CD4-positive, alpha-beta T cell treated with Interleukin-4 for 1 hour (primary cell): ENCODE measurements around the gene CPEB4.

Experiments
- DNase-seq, 2 donors: peaks; one replicate each; pipeline ENCODE4 v3.0.0-alpha.2; 2020 to 2022

Gene CPEB4

DNA sequence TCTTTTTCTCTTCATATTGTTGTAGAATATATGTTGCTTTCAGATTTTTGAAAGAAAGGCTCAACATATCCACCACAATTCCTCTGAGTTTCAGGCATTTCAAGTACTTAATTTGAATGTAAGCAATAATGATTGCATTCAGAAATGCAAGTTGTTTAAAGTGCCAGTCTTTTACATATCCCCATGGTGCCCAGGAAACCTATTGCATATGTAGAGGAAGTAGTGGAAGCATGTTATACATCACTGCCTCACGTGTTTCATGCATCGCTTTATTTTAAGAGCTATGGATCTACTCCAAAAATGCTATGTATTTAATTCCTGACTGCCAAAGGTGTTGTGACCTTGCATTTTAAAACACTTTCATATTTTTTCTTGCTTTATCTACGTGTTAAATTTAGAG lies 28.1 kb downstream of the CPEB4 start:
- DNase-seq: no peak

DNA sequence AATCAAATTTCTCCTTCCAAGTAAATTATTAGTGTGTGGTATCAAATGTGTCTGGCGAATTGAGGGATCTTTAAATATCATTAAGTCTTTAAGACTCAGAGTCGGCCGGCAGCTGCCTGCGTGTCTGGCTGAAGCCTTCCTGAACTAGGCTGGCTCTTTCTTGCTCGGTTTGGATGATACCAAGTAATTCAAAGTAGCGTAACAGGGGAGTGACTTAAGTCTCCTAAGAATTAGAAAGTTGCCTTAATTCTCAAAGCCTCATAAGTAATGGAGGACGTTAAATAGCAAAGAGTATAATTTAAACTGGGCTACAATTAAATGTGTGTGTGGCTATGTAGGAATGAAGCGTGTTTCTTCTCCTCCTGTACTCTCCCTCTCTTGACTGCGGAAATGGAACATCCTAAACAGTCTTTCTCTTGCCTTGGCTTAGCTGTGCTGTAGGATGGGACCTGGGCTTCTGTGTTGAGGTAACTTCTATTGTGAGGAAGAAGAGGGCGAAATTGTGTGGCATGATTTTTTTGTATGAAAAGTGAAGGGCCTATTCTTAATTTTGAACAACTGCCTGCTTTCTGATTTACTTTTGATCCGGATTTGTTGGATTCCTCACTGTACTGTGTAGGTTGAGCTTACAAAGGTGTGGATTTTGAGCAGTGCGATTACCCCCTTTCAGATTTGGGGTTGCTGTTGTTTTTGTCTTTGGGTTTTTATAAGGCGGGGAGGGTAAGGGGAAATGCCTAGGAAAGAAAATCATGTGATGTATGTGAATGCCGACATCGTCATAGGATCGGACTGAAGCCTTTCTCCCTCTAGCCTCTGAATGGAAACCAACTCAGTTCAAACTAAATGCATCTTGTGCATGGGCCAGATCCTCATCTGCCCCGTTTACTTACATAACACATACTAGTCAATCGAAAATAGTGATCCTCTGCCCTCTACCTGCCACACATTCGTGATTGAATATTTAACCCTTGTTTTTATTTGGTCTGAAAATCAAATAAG lies 29.9 kb downstream of the CPEB4 start:
- DNase-seq: peak; percentile 63 to 88

DNA sequence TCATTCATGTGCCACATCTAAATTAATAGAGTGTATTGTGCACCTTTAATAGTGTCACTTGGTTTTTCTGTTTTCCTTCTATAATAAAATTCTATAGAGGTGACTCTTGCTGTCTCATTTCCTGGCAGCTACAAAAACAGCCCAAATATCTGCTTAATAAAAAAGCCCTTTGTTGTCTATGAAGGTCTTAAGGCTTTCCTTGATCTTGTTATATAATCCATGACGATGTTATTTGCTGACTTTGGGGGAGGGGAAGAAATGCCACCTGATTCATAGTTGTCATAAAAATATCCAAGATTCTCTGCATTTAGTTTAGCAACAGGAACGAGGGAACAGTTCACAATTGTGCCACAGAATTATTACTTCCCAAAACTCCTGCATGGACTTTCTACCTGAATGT lies 31.3 kb downstream of the CPEB4 start:
- DNase-seq: no peak

DNA sequence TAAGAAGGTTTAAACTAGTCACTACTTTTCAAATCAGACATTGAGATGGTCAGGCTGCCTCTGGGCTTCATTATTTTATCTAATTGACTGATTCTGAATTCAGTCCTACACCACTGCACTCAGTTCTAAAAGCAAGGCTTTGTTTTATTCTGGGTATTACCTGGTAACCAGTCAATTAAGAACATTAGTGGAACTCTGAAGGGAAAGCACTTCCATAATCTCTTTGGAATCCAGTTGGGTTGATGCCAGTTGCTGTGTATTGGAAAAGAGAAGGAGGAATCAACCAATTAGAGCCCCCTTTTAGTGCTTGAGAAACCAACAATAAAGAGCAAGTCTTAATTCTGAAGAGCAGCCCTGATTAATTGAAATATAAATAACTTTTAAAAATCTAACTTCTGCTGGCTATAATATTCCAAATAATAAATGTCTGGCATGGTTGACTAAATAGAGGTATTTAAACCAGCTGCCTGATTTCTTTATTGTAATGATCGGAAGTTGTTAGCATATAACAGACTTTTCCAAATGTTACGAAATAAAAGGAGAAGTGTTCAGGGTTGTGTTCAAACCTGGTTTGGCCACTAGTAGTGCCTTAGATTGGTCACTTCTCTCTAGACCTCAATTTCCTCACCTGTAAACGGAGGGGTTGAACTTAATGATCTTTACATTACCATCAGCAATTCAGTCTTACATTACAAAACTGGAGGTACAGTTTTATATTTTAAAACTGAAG lies 32.0 kb downstream of the CPEB4 start:
- no peak for DNase-seq

DNA sequence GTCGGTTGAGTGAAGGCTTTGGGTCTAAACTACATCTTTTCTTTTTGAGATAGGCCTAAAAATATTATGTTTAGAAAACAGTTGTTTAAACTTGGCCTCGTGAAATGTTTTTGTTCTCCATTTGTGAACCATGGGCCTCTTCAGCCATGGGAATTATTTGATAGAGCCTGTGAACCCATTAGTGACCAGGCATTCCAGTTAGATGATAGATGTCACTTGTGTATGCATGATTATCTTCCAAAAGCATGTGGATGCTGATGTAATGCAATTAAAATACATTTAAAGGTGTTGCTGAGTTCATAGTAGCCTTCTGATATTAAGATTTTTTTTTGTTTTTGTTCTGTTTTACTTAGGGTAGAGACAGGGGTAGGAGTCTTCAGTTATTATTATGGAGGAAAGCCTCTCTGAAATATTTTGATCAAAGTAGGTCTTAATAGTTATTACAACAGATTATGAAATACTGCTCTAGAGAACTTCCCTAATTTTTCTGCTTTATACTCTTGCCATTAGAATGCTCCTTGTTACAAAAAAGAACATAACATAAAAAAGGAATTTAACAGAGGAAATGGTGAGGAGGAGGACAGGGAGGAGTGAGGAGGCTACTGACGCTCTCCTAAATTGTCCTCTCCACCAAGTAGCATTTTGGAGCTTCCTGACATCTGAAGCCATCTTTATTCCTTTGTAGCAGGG lies 32.9 kb downstream of the CPEB4 start:
- DNase-seq: no peak

DNA sequence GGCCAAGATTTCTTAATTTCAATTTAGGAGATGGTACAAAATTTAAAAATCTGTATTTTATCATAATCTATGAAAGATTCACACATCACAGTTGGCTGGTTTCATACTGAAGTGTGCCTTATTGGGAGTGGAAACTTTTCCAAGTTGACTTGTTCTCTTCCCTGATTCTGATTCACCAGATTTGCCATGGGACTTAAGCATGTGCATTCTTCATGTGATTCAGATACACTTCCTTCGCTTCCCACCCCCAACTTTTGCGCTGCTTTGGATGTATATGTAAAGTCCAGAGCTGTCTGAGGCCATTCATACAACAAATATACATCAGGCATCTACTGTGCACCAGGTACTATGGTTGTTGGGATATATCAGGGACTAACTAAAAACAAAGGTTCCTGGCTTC lies 34.4 kb downstream of the CPEB4 start:
- DNase-seq: no peak

DNA sequence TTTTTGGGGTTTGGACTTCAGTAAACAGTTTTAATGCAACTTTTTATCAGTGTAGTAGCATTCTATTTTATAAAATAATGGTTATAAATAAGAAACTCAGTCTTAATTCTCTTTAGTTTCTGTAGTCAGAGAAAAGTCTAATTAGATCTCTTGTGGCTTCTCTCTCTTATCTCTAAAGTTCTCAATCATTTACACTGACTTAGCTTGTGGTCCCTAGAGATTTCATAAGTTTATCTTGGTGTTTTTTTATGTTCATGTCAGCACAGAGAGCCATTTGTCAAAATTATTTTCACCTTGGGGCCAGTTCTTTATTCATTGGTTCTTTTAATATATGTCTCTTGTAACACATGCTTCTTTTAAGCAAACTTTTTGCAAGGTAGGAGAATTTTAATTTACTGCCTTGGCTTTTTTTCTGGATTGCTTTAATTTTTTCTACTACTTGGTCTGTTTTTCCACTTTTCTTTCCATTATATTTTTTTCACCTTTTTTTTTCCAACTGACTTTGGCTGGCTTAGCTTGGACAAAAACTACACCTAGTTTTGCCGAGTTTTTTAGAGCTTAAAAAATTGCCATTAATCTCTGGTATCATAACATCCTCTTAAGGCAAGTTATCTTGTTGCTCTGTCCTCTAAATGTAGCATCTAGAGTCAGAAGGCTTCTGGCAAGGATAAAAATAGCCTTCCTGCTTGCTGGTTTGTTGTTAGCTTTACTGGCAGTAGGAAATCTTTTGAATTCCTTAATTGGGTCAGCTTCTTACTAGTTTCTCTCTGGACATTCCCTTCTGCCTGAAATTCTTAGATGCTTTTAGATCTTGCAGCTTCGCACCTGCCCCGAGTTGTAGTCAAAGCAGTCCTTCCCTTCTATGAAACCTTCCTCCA lies 35.3 kb downstream of the CPEB4 start:
- DNase-seq: no peak

DNA sequence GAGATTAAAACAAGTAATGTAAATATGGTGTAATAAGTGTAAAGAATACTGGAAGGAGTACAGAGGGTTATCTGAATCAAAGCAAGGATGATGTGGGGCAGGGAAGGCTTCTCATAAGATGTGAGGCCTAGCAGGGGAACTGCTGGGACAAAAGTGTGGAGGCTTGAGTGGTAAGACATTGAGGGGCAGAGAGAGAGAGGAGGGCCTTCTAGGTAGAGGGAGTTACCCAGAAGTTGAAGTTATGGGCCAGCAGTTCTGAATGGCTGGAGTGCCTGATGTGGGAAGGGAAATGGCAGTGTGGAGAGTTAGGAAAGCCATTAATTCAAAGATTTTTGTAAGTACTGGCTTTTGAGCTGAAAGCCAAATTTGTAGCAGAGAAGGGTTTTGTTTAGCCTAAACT lies 36.8 kb downstream of the CPEB4 start:
- no peak for DNase-seq

DNA sequence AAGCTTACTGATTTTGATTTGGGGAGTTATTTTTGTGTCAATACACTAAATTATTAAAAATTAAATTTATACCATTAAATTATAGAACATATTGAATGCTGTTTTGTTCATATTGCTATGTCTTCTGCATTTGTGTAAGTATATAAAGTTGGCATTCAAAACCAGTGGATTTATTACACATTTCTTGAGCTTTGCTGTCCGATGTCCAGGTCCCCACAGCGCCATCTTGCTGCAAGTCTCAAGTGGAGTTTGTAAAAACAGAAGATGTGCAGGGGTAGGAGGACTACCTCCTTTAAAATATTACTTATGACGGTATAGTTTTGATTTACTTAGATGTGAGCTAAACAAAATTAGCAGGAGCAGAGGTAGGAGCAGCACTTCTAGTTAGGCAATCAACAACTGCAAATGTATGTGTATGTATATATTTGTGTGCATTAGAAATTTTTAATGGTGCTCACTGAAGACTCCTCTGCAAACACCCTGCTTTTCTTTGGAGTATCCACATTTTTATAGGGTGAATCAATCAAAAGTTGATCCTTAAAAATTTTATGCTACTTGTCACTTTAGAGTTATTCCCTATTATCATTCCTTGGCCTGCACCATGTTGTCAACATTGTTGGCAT lies 37.4 kb downstream of the CPEB4 start:
- peak; percentile 55 for DNase-seq

DNA sequence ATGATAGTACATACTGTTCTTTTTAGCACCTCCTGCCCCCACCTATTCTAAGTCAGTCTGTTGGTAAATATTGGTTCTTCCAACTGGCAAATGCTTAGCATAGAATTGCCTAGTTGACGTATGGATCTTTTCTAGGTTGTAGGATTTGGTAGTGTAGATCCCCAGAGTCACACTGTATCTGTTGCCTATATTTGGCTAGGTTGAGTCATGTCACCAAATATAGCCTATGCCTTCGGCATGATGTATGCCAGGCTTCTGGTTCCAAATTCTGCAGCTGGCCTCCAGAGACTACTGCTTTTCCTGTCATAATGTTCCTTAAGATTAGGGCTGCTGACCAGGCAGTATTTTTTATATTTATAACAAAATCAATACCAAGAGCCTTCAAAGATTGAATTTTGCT lies 38.2 kb downstream of the CPEB4 start:
- DNase-seq: no peak

DNA sequence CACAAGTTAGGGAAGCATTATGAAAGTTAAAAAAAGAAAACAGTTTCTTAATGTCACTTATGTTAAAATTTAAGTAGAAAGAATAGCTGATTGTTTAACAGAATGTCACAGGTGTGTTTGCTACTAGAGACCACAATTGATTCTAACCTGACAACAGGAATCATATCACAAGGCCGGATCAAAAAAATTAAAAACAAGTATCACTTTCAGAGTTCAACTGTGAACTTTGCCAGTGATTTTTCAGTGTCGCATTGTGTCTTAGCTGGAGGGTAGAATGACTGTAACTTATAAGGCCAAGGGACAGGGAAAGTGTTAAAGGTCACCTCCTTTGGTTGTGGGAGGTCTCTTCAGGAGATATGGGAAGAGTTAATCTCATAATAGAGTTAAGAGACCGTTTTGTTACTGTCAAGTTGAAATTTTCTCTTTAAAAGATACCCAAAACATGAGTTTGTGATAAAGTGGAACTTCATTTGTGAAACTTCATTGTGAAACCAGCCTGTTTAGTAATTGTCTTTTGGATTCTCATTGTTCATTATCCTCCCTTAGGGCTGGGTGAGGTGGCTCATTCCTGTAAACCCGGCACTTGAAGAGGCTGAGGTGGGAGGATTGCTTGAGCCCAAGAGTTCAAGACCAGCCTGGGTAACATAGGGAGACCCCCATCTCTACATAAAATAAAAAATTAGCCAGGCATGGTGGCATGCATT lies 40.9 kb downstream of the CPEB4 start:
- DNase-seq: no peak

DNA sequence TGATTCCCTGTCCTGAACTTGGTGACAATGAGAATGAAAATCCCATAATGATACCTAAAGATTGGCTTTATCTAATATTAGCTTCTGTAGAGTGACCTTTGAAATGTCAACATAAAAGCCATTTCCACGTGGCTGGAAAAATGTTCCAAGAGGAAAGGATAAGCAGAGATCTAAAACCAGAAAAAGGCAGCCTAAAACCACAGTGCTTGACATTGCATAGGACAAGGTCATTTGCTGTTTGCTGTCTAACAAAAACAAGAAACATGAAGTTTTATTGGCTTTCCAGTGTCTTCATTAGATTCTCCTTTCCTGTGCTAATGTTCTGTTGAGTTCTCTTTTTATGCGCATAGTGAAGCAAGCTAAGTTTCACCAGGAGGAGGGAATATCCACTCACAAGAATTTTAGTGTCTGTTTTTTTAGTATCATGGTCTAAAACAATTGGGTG lies 44.6 kb downstream of the CPEB4 start:
- no peak for DNase-seq

DNA sequence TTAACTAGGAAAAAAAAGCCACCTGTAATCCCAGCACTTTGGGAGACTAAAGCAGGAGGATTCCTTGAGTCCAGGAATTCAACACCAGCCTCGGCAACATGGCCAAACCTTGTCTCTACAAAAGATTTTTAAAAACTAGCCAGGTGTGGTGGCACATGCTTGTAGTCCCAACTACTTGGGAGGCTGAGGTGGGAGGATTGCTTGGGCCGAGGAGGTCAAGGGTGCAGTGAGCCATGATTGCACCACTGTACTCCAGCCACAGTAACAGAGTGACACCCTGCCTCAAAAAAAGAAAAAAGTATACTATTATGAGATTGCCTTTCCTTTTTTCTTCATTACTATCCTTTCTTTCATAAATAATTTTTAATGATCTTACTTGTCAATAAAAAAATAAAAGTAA lies 45.8 kb downstream of the CPEB4 start:
- no peak for DNase-seq

DNA sequence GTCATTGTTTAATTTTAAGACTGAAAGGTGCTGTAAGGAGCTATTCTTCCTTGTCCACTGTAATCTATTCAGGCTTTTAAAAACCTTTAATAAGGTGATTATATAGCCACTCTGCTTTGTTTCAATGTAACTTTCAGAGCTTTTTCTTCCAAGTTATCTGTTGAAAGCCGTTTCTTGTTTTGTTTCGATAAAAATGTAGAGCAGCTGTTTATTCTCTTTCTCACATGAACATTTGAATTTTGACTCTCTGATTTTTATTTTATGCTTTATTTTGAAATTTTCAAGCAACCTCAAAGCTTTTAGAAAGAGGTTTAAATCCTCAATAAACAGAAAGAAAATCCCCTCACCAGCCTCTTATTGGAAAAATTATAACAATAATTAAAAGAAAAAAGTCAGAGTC lies 47.2 kb downstream of the CPEB4 start:
- no peak for DNase-seq

DNA sequence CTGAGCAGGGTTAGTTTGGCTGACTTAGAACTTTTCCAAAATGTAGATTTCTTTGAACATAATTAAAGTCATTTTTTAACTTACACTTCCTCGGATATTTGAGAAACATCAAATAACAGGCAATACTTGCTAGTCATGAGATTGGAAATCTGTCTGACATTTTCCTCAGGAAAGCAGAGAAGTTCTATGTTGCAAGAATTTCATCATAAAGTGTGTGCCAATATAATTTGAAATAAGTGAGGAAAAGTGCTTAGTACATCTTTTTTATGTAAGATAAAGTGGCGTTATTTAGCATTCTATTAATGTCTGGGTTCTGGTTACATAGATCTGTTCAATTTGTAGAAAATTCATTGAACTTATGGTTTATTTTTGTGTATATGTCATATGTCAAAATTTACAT lies 52.1 kb downstream of the CPEB4 start:
- DNase-seq: no peak

DNA sequence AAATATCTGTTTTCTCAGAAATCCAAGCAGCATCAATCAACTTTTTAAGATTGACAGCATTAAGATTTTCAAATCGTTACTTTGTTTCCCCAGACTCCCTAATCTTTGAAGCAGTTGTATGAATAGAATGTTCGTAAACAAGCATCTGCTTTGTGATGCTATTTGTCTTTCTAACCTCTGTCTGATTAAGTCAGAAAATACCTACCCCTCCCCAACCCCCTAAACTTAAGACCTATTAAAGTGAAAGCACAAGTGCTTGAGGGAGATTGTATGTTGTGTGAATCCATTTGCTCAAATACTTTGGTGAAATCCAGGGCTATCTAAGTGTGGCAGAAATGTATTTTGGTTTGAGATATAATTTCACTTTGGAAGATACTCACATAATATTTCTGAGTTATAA lies 53.0 kb downstream of the CPEB4 start:
- no peak for DNase-seq

DNA sequence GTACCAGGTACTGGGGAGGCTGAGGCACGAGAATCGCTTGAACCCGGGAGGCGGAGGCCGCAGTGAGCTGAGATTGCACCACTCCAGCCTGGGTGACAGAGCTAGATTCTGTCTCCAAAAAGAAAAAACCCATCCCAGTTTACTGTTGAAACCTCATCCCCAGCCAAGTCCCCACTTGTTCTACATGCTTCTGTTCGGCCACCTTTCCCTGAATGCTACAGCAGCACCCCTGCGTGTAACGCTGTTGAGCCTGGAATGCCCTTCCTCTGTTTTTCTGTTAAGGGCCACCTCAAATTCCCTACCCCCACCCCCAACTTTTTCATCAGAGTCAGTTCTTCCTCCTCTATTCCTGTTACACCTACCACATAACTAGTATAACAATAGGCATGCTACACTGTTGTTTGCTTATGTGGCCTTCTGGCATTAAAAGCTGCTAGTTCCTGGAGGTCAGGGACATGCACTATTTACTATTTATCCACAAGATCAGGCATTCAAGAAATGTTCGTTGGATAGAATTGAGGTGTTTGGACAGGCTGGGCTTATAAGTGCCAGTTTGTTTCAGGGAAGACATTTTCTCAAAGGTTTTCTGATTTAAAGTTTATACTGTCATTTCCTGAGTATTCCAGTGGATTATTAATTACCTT lies 53.7 kb downstream of the CPEB4 start:
- DNase-seq: no peak

DNA sequence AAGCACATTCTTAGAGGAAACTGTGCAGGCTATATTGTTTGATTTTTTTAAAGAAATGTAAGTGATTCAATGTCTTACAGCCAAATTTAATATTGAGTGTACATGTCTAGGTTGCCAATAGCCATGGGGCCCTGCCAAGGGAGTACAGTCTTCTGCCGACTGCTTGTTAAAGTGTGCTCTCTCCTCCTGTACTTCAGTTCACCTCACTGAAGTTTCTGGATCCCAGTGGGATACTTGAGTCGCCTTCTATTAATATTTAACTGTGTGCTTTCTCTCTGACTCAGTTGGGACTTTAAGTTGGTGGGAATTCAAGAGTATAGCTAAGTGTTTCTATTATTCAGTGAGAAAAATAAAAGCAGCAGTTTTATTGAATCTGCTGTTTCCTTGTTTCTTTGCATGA lies 56.4 kb downstream of the CPEB4 start:
- DNase-seq: no peak

DNA sequence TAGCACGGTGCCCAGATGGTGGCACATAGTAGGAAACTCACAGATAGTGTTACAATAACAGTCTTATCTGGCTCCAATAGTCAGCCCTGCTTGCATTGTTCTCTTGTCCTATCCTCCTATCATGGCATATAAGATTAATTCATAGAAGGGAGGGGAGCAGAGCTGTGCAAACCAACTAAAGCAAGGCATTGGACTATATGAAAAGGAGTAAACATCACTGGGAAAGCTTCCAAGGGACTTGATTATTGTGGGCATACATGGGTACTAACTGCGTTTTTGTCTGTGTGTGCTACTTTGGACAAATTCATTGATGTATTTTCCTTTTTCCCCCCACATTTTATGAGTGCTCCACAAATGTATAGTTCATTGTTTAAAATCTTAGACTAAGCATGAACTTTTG lies 57.0 kb downstream of the CPEB4 start:
- no peak for DNase-seq

DNA sequence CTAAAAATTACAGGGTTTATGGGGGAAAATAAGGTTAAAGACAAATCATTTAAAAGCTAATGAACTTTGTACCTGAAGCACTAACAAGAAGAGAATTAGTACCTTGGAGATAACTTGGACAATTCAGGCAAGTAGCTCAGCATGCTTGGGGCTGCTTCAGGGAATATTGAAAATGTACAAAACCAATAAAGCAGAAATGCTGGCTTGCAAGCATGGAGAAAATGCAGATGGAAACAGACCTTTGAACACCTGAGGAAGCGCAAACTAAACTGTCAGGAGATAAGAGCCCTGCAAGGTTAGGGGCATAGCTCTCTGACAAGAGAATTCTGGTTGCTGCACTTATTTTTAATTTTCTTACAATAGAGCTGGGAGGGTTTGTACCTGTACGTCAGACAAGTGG lies 58.2 kb downstream of the CPEB4 start:
- DNase-seq: no peak

DNA sequence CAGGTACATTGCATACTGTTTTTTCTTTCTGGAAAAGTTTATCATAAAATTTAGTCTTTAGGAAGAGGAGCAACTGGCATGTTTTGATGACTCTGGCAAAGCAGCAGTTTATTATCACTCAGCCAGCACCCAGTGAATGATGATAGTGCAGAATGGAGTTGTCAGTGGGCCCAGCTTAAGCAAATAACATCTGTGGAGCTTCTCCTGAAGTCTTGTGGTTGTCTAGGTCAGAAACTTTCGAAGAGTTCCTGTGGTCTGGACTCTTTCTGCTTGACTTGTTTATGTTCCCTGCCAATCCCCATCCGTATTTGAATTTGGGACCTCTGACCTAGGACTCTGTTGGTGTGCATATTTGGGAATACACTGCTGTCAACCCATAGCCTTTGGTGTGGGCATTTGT lies 62.7 kb downstream of the CPEB4 start:
- no peak for DNase-seq
